Fibroblast of villous mesenchyme (primary cell): ENCODE results near the gene PPP2R3A. TPM values are rescaled to one million over a fixed set of nuclear protein-coding genes. Genes with fewer than 3 reads are reported as not detected.
"Not testable (repeated sequence)": the region's sequence is repeated elsewhere in the genome, so short reads cannot be mapped to it uniquely, and the experiment has no call there.

Source experiments
- DNase-seq: peaks from one replicate; pipeline ENCODE4 v3.0.0-alpha.2; 2010; ENCODE audit warnings: low read depth
- H3K4me3 ChIP-seq: 2 replicates; pipeline ENCODE4 v1.5.1; 2011; ENCODE audit warnings: low read depth, mild to moderate bottlenecking, low read length
- total RNA-seq: library from RNA; depleted of rRNA; stranded (reverse); fragments of >200 nt; gene quantifications from 2 replicates; pipeline ENCODE4 v1.2.3, GENCODE V29; 2012
- TF ChIP-seq, protein P1 (sequence below): IDR thresholded peaks from 2 replicates; pipeline ENCODE4 v1.5.1; 2012; ENCODE audit warnings: low read depth, mild to moderate bottlenecking, low read length; ENCODE audit not compliant: insufficient read depth

Gene PPP2R3A
- total RNA-seq, 1 donor, result 25.9 TPM

DNA sequence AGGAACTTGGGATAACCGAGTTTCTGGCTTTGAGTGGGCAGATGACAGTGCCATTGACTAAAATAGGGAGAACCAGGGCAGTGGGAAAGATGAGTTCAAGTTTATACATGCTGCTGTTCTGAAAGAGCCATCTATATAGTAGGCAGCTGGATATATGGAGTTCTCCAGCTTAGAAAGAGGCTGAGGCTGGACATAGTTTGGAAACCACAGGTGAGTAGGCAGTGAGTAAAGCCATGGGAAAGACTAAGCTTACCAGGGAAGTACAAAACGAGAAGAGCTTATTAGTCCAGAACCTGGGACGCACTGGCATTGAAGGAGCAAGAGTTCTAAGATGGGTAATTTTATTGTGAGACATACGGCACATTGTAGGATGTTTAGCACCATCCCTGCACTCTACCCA, 176.4 kb downstream of the PPP2R3A start:
- no peak overlapping the region for H3K4me3 ChIP-seq
- DNase-seq, result no peak
- TF ChIP-seq, protein P1, sequence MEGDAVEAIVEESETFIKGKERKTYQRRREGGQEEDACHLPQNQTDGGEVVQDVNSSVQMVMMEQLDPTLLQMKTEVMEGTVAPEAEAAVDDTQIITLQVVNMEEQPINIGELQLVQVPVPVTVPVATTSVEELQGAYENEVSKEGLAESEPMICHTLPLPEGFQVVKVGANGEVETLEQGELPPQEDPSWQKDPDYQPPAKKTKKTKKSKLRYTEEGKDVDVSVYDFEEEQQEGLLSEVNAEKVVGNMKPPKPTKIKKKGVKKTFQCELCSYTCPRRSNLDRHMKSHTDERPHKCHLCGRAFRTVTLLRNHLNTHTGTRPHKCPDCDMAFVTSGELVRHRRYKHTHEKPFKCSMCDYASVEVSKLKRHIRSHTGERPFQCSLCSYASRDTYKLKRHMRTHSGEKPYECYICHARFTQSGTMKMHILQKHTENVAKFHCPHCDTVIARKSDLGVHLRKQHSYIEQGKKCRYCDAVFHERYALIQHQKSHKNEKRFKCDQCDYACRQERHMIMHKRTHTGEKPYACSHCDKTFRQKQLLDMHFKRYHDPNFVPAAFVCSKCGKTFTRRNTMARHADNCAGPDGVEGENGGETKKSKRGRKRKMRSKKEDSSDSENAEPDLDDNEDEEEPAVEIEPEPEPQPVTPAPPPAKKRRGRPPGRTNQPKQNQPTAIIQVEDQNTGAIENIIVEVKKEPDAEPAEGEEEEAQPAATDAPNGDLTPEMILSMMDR, result no peak

- TF ChIP-seq, protein P1, result no peak
- DNase-seq, result peak; percentile 79
- H3K4me3 ChIP-seq, result no peak overlapping the region
Measured at GRCh38 chr3:136142592-136142991, 177.1 kb downstream of the PPP2R3A start.

DNA sequence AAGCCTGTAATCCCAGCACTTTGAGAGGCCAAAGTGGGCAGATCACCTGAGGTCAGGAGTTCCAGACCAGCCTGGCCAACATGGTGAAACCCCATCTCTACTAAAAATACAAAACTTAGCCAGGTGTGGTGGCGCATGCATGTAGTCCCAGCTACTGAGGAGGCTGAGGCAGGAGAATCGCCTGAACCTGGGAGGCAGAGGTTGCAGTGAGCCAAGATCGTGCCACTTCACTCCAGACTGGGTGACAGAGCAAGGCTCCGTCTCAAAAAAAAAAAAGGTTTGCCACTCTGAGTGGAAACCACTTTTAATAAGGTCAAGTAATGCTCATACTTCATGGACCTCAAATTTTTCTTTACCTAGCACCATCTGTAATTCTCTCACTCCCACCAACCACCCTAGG, 178.9 kb downstream of the PPP2R3A start:
- not testable (repeated sequence) for DNase-seq

GRCh38 chr3:136146981-136147729, 181.6 kb downstream of the PPP2R3A start:
- TF ChIP-seq, protein P1, result no peak
- no peak overlapping the region for H3K4me3 ChIP-seq
- DNase-seq, result peak; percentile 20

More for the DNA sequence above, 178.9 kb downstream of the PPP2R3A start:
- H3K4me3 ChIP-seq, result not testable (repeated sequence)

DNA sequence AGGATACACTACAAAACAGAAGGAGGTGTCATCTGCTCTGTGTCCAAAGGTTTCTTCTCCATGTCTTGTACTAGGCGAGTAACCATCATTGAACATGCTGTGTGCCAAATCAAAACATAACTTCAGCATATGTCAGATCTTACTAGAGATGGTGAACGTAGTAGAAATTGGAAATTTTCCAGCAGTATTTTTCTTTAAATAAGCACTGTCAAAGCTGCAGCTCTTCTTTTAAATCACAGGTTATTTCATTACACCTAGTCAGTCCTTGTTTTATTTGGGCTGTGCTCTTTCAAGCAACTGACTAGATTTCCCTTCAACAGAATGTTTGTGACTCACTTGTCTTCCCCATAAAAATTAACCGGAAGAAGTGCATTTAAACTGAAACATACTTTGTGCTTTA, 184.1 kb downstream of the PPP2R3A start:
- peak; percentile 56 for DNase-seq
- TF ChIP-seq, protein P1, result no peak

DNA sequence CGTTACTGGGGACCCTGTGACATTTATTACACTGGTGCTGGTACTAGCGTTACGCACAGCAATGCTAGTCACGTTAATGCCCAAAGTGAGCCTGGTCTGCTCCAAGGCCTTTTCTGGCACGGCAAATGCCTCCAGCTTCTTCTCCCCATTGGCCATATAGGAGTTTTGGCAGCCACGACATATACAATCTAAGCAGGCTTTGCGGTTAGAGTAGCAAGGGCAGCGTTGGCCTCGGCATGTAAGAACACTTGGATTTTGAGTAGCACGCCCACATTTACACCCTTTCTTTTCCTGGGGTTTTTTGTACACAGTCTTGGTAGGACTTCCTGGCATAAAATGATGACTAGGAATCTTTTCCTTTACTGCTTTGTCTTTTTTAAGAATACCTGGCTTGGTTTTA, 185.7 kb downstream of the PPP2R3A start:
- no peak overlapping the region for H3K4me3 ChIP-seq
- TF ChIP-seq, protein P1, result no peak
- DNase-seq, result peak; percentile 50

More for the DNA sequence above, 184.1 kb downstream of the PPP2R3A start:
- H3K4me3 ChIP-seq, result no peak overlapping the region

GRCh38 chr3:136152176-136152843, 186.8 kb downstream of the PPP2R3A start:
- H3K4me3 ChIP-seq, result no peak overlapping the region
- DNase-seq, result no peak
- TF ChIP-seq, protein P1, result no peak
